ENCODE results near the gene HDGFL1. TPM values are rescaled to one million over a fixed set of nuclear protein-coding genes. Genes with fewer than 3 reads are reported as not detected.
A peak's percentile ranks its signal among the peaks of the same experiment; 100 is the strongest.

Gene HDGFL1
- not detected in 2 replicates for total RNA-seq (2014; rRNA removed)
- not detected for Bru-seq, nascent RNA
- not detected for BruChase-seq, experiment 1, labeled RNA remaining after a 6-hour chase
- BruChase-seq, experiment 2, labeled RNA remaining after a 2-hour chase: not detected
- long read RNA-seq, partial matches to known transcripts: 0 of 1 reads
- long read RNA-seq, other reads (novel, unspliced or antisense): 1 of 1 reads

- ChIA-PET POLR2A (ENCODE audit: unreplicated experiment) (no interaction called here), CTCF (no interaction called here)
- no peak within 1 kb of the TSS for H3K4me3 ChIP-seq (ENCODE audit: low read length)
- ATAC-seq (no peak), DNase-seq (no peak)
- H4K20me1 ChIP-seq (ENCODE audit: low read length): no peaks in the 10 kb centered on the region
- intact Hi-C loops (cut with micrococcal nuclease): loop anchor here (10.0 kb wide), 1 partner anchor 315 kb away; no protein-coding TSS in a partner anchor
- H3K9me3 ChIP-seq (ENCODE audit: low read length): no peaks in the 10 kb centered on the region
- H3K27me3 ChIP-seq (ENCODE audit: low read length): no peaks in the 10 kb centered on the region
- H3K36me3 ChIP-seq (ENCODE audit: low read depth, low read length): no peaks in the 10 kb centered on the region
- H3K9me2 ChIP-seq (replicated peaks; ENCODE audit: low read length): no peaks in the 10 kb centered on the region
- H3K4me2 ChIP-seq (ENCODE audit: low read length): no peak within 1 kb of the TSS
- BruUV-seq (replicated peaks): no TSS peak
- H3K79me2 ChIP-seq (ENCODE audit: low read length): no peaks in the 10 kb centered on the region
- no peak within 1 kb of the TSS for H3K27ac ChIP-seq (ENCODE audit: low read length)
- no peak within 1 kb of the TSS for H3K9ac ChIP-seq (ENCODE audit: low read length)
- no peaks in the 10 kb centered on the region for H3K4me1 ChIP-seq (ENCODE audit: insufficient read depth, low read length)
- TF ChIP-seq, protein P1, sequence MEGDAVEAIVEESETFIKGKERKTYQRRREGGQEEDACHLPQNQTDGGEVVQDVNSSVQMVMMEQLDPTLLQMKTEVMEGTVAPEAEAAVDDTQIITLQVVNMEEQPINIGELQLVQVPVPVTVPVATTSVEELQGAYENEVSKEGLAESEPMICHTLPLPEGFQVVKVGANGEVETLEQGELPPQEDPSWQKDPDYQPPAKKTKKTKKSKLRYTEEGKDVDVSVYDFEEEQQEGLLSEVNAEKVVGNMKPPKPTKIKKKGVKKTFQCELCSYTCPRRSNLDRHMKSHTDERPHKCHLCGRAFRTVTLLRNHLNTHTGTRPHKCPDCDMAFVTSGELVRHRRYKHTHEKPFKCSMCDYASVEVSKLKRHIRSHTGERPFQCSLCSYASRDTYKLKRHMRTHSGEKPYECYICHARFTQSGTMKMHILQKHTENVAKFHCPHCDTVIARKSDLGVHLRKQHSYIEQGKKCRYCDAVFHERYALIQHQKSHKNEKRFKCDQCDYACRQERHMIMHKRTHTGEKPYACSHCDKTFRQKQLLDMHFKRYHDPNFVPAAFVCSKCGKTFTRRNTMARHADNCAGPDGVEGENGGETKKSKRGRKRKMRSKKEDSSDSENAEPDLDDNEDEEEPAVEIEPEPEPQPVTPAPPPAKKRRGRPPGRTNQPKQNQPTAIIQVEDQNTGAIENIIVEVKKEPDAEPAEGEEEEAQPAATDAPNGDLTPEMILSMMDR (conservative IDR thresholded peaks at IDR 0.05; ENCODE audit: low read depth, low read length): no peak
- TF ChIP-seq EZH2 (IDR thresholded peaks at IDR 0.05; ENCODE audit: low read length, unreplicated experiment): no peak
- TF ChIP-seq EZH2phosphoT487 (IDR thresholded peaks at IDR 0.05; ENCODE audit: borderline replicate concordance, low read length): no peak
- H3F3A ChIP-seq (ENCODE audit: low read length, unreplicated experiment): no peaks in the 10 kb centered on the region
- H2AFZ ChIP-seq (ENCODE audit: low read length): no peak within 1 kb of the TSS
Measured at GRCh38 chr6:22569281-22570184, at the start of gene HDGFL1. HDGFL1 (plus strand) TSS chr6:22569566; CDS start chr6:22569576, 10 bp downstream.

GRCh38 chr6:22521035-22521434, 48.3 kb upstream of the HDGFL1 start:
- peak; percentile 74 for ATAC-seq
- Histone ChIP-seq H3K27ac (ENCODE audit: low read length) (no peak overlapping the region), H3K9me3 (ENCODE audit: low read length) (no peaks in the 10 kb centered on the region), H3K4me3 (ENCODE audit: low read length) (no peak overlapping the region), H4K20me1 (ENCODE audit: low read length) (no peaks in the 10 kb centered on the region), H3K9ac (ENCODE audit: low read length) (no peak overlapping the region), H3K79me2 (ENCODE audit: low read length) (no peaks in the 10 kb centered on the region), H3F3A (ENCODE audit: low read length, unreplicated experiment) (no peaks in the 10 kb centered on the region), H3K36me3 (ENCODE audit: low read depth, low read length) (no peaks in the 10 kb centered on the region), H3K27me3 (ENCODE audit: low read length) (no peaks in the 10 kb centered on the region), H3K4me2 (ENCODE audit: low read length) (no peak overlapping the region), H2AFZ (ENCODE audit: low read length) (no peak overlapping the region), H3K9me2 (replicated peaks; ENCODE audit: low read length) (no peaks in the 10 kb centered on the region), H3K4me1 (ENCODE audit: insufficient read depth, low read length) (0 out of 2 replicates have a peak, but pooled peaks cover 2% of the 10 kb centered on the region)
- intact Hi-C loops (cut with micrococcal nuclease): no loop called here
- DNase-seq: peak; percentile 5
- TF ChIP-seq EZH2phosphoT487 (IDR thresholded peaks at IDR 0.05; ENCODE audit: borderline replicate concordance, low read length): no peak
- no peak for TF ChIP-seq EZH2 (IDR thresholded peaks at IDR 0.05; ENCODE audit: low read length, unreplicated experiment)
- TF ChIP-seq, protein P1 (conservative IDR thresholded peaks at IDR 0.05; ENCODE audit: low read depth, low read length): no peak
- POLR2A ChIA-PET (ENCODE audit: unreplicated experiment): interaction anchor here (0.6 kb wide), 1 partner anchor 795 kb away, joined by 4 read pairs; no protein-coding TSS in a partner anchor
- CTCF ChIA-PET: no interaction called here
- BruUV-seq (replicated peaks): no TSS peak
